ENCODE results near the gene LAMA1.

Gene LAMA1

DNA sequence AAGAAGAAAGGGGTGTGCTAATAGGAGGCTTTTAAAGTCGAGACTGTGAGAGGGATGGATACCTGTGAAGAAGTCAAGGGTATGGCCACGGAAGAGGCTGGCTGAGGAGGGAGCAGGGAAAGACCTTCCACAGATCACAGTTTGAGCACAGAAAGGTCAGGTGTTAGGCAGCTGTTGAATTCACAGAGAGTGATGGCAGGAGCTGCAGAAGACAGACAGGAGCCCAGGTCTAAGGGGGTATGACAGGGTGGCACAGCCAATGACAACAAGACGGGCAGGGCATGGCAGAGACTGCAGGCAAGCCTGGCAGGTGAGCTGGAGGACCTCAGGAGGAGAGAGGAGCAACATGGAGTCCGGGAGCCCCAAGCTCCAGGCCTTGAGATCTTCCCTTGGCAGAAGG lies 163.1 kb downstream of the LAMA1 start:
- Histone ChIP-seq H3K27me3 (ENCODE audit: control insufficient read depth in 2 of 2, insufficient read depth in 2 of 2, low read length in 2 of 2) (no peaks in the 10 kb centered on the region), H3K4me1 (ENCODE audit: control insufficient read depth in 2 of 2, insufficient read depth in 2 of 2, low read length in 2 of 2) (peaks cover 19 to 25% of the 10 kb centered on the region in 2 donors), H3K4me3 (ENCODE audit: low read length in 2 of 2) (no peak overlapping the region), H3K36me3 (ENCODE audit: control insufficient read depth in 2 of 2, insufficient read depth in 2 of 2, low read length in 2 of 2) (no peaks in the 10 kb centered on the region), H3K9ac (ENCODE audit: low read depth in 1 of 2, low read length in 2 of 2) (no peak overlapping the region), H3K27ac (ENCODE audit: low read depth in 2 of 2, low read length in 2 of 2) (no peak overlapping the region), H3K9me3 (ENCODE audit: control insufficient read depth in 2 of 2, low read length in 2 of 2) (no peaks in the 10 kb centered on the region)

- H3K9ac ChIP-seq (ENCODE audit: low read depth in 1 of 2, low read length in 2 of 2) = peak overlapping the region in 1 of 2 donors; percentile 14
- H3K4me1 ChIP-seq (ENCODE audit: control insufficient read depth in 2 of 2, insufficient read depth in 2 of 2, low read length in 2 of 2) = peaks cover 37 to 51% of the 10 kb centered on the region in 2 donors
- peak overlapping the region; percentile 90 to 91 for H3K27ac ChIP-seq (ENCODE audit: low read depth in 2 of 2, low read length in 2 of 2)
- no peaks in the 10 kb centered on the region for H3K27me3 ChIP-seq (ENCODE audit: control insufficient read depth in 2 of 2, insufficient read depth in 2 of 2, low read length in 2 of 2)
- H3K4me3 ChIP-seq (ENCODE audit: low read length in 2 of 2) = no peak overlapping the region
- H3K9me3 ChIP-seq (ENCODE audit: control insufficient read depth in 2 of 2, low read length in 2 of 2) = no peaks in the 10 kb centered on the region
- H3K36me3 ChIP-seq (ENCODE audit: control insufficient read depth in 2 of 2, insufficient read depth in 2 of 2, low read length in 2 of 2) = no peaks in the 10 kb centered on the region
These were observed 166.1 kb downstream of the LAMA1 start for GRCh38 chr18:6951336-6952090.

DNA sequence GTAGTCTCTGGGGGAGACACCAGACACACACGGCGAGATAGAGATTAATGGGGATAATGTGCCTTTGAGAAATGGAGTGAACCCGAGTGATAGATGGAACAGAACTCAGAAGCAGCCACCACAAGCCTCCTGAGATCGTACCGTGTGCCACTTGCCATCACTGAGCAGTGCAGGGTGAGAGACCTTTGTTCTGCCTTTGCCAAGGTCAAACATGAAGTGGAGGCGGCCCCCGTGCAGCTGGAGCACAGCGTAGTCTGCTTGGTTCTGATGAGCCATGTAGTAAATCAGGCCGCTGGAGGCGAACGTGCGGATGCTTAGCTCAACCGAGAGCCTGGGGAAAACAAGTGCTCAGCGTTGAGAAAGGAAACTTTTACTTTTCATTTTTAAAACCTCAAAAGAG lies 167.0 kb downstream of the LAMA1 start:
- peak overlapping the region; percentile 90 to 91 for H3K27ac ChIP-seq (ENCODE audit: low read depth in 2 of 2, low read length in 2 of 2)
- H3K36me3 ChIP-seq (ENCODE audit: control insufficient read depth in 2 of 2, insufficient read depth in 2 of 2, low read length in 2 of 2) = no peaks in the 10 kb centered on the region
- peak overlapping the region; percentile 34 to 58 for H3K9ac ChIP-seq (ENCODE audit: low read depth in 1 of 2, low read length in 2 of 2)
- no peaks in the 10 kb centered on the region for H3K9me3 ChIP-seq (ENCODE audit: control insufficient read depth in 2 of 2, low read length in 2 of 2)
- H3K27me3 ChIP-seq (ENCODE audit: control insufficient read depth in 2 of 2, insufficient read depth in 2 of 2, low read length in 2 of 2) = no peaks in the 10 kb centered on the region
- peak overlapping the region; percentile 41 to 43 for H3K4me3 ChIP-seq (ENCODE audit: low read length in 2 of 2)
- H3K4me1 ChIP-seq (ENCODE audit: control insufficient read depth in 2 of 2, insufficient read depth in 2 of 2, low read length in 2 of 2) = peaks cover 37 to 51% of the 10 kb centered on the region in 2 donors

DNA sequence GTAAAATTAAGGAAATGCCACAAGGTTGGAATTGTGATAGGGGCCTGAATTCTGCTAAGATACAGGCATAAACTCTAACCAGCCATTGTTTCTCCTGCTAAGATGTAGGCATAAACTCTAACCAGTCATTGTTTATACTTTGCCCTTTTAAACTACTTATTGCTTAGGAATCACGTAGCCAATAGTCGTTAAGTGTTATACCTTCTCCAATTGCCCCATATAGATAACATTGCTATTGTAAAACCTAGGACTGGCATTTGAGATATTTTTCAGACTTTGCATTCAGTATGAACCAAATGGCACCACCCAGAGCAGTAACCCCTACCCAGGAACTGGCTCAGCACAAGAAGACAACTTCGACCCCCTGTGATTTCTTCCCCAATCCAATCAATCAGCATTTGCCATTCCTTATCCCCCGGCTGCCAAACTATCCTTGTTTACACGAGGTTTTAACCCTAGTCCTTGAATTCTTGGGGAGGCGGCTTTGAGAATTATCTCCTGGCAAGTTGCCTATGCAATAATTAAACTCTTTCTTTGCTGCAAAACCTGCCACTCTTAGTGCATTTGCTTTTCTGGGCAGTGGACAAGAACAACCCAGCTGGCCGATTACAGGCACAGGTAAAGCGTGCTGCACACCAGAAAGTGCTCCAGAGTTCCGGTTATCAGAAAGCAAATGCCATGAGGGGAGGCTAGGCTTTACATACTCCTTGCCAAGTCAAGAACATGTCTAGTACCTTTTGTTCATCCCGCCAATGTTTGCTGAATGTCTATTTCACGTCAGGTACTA lies 167.6 kb downstream of the LAMA1 start:
- Histone ChIP-seq H3K36me3 (ENCODE audit: control insufficient read depth in 2 of 2, insufficient read depth in 2 of 2, low read length in 2 of 2) (no peaks in the 10 kb centered on the region), H3K27ac (ENCODE audit: low read depth in 2 of 2, low read length in 2 of 2) (peak overlapping the region; percentile 90 to 91), H3K4me1 (ENCODE audit: control insufficient read depth in 2 of 2, insufficient read depth in 2 of 2, low read length in 2 of 2) (peaks cover 37 to 51% of the 10 kb centered on the region in 2 donors), H3K4me3 (ENCODE audit: low read length in 2 of 2) (peak overlapping the region; percentile 41 to 43), H3K9ac (ENCODE audit: low read depth in 1 of 2, low read length in 2 of 2) (peak overlapping the region; percentile 34 to 58), H3K9me3 (ENCODE audit: control insufficient read depth in 2 of 2, low read length in 2 of 2) (no peaks in the 10 kb centered on the region), H3K27me3 (ENCODE audit: control insufficient read depth in 2 of 2, insufficient read depth in 2 of 2, low read length in 2 of 2) (no peaks in the 10 kb centered on the region)

DNA sequence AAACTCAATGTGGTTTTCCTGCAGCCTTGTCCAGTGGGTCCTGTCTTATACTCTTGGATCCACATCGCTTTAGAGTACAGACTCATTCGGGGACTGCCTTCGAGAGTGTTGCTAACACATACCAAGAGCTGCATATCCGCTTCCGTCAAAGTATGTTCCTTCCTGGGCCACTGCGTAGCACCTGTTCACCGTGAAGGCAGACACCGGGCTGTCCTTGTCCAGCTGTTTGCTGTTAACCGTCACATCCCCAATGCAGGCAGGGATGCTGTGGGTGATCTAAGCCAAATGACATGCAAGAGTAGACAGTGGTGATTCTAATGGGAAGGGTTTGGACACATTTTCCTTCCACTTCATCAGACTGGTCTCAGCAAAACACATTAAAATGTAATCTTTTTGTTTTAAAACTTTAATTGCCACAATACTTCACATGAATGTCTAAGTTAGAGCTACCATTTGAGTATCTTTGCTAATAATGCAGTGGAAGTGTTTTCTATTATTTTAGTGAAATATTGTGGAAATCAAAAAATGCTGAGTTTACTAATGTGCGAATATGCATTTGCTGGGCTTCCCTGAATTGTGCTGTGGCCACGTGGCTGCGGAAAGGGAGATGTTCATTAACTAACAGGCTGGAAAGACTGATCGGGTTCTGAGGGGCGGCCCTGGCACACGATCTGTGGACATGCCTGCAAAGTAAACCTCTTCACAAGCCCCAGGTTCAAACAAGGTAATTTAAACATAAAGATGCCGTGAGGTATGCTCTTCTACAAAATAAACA lies 169.1 kb downstream of the LAMA1 start:
- H3K9ac ChIP-seq (ENCODE audit: low read depth in 1 of 2, low read length in 2 of 2) = peak overlapping the region in 1 of 2 donors; percentile 46

GRCh38 chr18:6947338-6948030 lies 170.1 kb downstream of the LAMA1 start:
- H3K27me3 ChIP-seq (ENCODE audit: control insufficient read depth in 2 of 2, insufficient read depth in 2 of 2, low read length in 2 of 2) = no peaks in the 10 kb centered on the region
- peak overlapping the region; percentile 50 to 72 for H3K4me3 ChIP-seq (ENCODE audit: low read length in 2 of 2)
- peaks cover 37 to 55% of the 10 kb centered on the region in 2 donors for H3K4me1 ChIP-seq (ENCODE audit: control insufficient read depth in 2 of 2, insufficient read depth in 2 of 2, low read length in 2 of 2)
- peaks cover 0 to 4% of the 10 kb centered on the region in 2 donors for H3K36me3 ChIP-seq (ENCODE audit: control insufficient read depth in 2 of 2, insufficient read depth in 2 of 2, low read length in 2 of 2)
- H3K9me3 ChIP-seq (ENCODE audit: control insufficient read depth in 2 of 2, low read length in 2 of 2) = no peaks in the 10 kb centered on the region
- peak overlapping the region; percentile 58 to 73 for H3K9ac ChIP-seq (ENCODE audit: low read depth in 1 of 2, low read length in 2 of 2)
- H3K27ac ChIP-seq (ENCODE audit: low read depth in 2 of 2, low read length in 2 of 2) = peak overlapping the region; percentile 90 to 91

More for the DNA sequence above, 169.1 kb downstream of the LAMA1 start:
- Histone ChIP-seq H3K4me3 (ENCODE audit: low read length in 2 of 2) (peak overlapping the region in 1 of 2 donors; percentile 20), H3K4me1 (ENCODE audit: control insufficient read depth in 2 of 2, insufficient read depth in 2 of 2, low read length in 2 of 2) (peaks cover 37 to 51% of the 10 kb centered on the region in 2 donors), H3K27ac (ENCODE audit: low read depth in 2 of 2, low read length in 2 of 2) (peak overlapping the region; percentile 90 to 91), H3K36me3 (ENCODE audit: control insufficient read depth in 2 of 2, insufficient read depth in 2 of 2, low read length in 2 of 2) (no peaks in the 10 kb centered on the region), H3K9me3 (ENCODE audit: control insufficient read depth in 2 of 2, low read length in 2 of 2) (no peaks in the 10 kb centered on the region), H3K27me3 (ENCODE audit: control insufficient read depth in 2 of 2, insufficient read depth in 2 of 2, low read length in 2 of 2) (no peaks in the 10 kb centered on the region)

GRCh38 chr18:6943143-6943542 lies 174.5 kb downstream of the LAMA1 start:
- Histone ChIP-seq H3K27ac (ENCODE audit: low read depth in 2 of 2, low read length in 2 of 2) (no peak overlapping the region), H3K4me1 (ENCODE audit: control insufficient read depth in 2 of 2, insufficient read depth in 2 of 2, low read length in 2 of 2) (peaks cover 8 to 17% of the 10 kb centered on the region in 2 donors), H3K9ac (ENCODE audit: low read depth in 1 of 2, low read length in 2 of 2) (no peak overlapping the region), H3K36me3 (ENCODE audit: control insufficient read depth in 2 of 2, insufficient read depth in 2 of 2, low read length in 2 of 2) (peaks cover 2 to 11% of the 10 kb centered on the region in 2 donors), H3K4me3 (ENCODE audit: low read length in 2 of 2) (peak overlapping the region in 1 of 2 donors; percentile 22), H3K9me3 (ENCODE audit: control insufficient read depth in 2 of 2, low read length in 2 of 2) (no peaks in the 10 kb centered on the region), H3K27me3 (ENCODE audit: control insufficient read depth in 2 of 2, insufficient read depth in 2 of 2, low read length in 2 of 2) (no peaks in the 10 kb centered on the region)

DNA sequence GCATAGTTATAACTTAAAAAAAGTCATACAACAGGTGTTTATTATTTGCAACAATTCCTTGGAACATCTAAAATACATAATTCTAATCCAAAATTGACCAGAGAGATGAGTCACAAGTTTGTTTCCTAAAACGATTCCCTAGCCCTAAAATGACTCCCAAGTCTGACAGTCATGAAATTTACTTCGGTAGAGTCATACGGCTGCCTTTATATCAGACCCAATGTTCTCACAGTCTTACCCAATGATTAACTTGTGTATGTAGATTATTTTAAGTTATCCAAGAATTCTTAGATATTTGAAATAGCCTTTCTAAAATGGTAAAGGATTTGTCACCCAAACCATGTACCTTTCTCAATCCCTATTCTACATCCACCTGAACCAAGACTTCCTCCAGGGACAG lies 174.9 kb downstream of the LAMA1 start:
- Histone ChIP-seq H3K36me3 (ENCODE audit: control insufficient read depth in 2 of 2, insufficient read depth in 2 of 2, low read length in 2 of 2) (peaks cover 2 to 11% of the 10 kb centered on the region in 2 donors), H3K9me3 (ENCODE audit: control insufficient read depth in 2 of 2, low read length in 2 of 2) (no peaks in the 10 kb centered on the region), H3K27me3 (ENCODE audit: control insufficient read depth in 2 of 2, insufficient read depth in 2 of 2, low read length in 2 of 2) (no peaks in the 10 kb centered on the region), H3K4me3 (ENCODE audit: low read length in 2 of 2) (peak overlapping the region in 1 of 2 donors; percentile 22), H3K27ac (ENCODE audit: low read depth in 2 of 2, low read length in 2 of 2) (no peak overlapping the region), H3K9ac (ENCODE audit: low read depth in 1 of 2, low read length in 2 of 2) (no peak overlapping the region), H3K4me1 (ENCODE audit: control insufficient read depth in 2 of 2, insufficient read depth in 2 of 2, low read length in 2 of 2) (peaks cover 4 to 13% of the 10 kb centered on the region in 2 donors)

DNA sequence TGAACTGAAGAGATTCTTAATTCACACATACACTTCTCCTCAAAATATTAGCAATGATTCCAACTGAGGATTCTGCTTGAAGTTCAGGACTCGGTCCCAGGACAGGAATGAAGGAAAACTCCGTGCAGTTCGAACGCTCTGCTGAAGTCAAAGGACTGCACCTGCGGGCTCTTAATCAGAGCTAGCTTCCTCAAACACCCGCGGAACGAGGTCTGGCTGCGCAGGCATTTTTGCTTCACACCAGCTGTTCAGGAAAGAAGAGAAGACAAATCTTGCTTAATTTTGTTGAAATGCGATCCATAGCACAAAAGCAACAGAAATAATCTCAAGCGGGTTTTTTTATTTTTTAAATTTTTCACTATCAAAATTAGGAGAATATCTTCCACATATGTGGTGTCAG lies 175.6 kb downstream of the LAMA1 start:
- H3K4me1 ChIP-seq (ENCODE audit: control insufficient read depth in 2 of 2, insufficient read depth in 2 of 2, low read length in 2 of 2) = peaks cover under 1 to 7% of the 10 kb centered on the region in 2 donors
- H3K36me3 ChIP-seq (ENCODE audit: control insufficient read depth in 2 of 2, insufficient read depth in 2 of 2, low read length in 2 of 2) = peaks cover 2 to 11% of the 10 kb centered on the region in 2 donors
- H3K27me3 ChIP-seq (ENCODE audit: control insufficient read depth in 2 of 2, insufficient read depth in 2 of 2, low read length in 2 of 2) = no peaks in the 10 kb centered on the region
- no peaks in the 10 kb centered on the region for H3K9me3 ChIP-seq (ENCODE audit: control insufficient read depth in 2 of 2, low read length in 2 of 2)
- H3K9ac ChIP-seq (ENCODE audit: low read depth in 1 of 2, low read length in 2 of 2) = no peak overlapping the region
- H3K27ac ChIP-seq (ENCODE audit: low read depth in 2 of 2, low read length in 2 of 2) = no peak overlapping the region
- H3K4me3 ChIP-seq (ENCODE audit: low read length in 2 of 2) = no peak overlapping the region

Measured in mucosa of rectum (tissue), 2 donors.